ENCODE data around the gene PIK3R6. TPM values are rescaled to one million over a fixed set of nuclear protein-coding genes. Genes with fewer than 3 reads are reported as not detected.

Gene PIK3R6
- polyA plus RNA-seq, 1 experiment = not detected

DNA sequence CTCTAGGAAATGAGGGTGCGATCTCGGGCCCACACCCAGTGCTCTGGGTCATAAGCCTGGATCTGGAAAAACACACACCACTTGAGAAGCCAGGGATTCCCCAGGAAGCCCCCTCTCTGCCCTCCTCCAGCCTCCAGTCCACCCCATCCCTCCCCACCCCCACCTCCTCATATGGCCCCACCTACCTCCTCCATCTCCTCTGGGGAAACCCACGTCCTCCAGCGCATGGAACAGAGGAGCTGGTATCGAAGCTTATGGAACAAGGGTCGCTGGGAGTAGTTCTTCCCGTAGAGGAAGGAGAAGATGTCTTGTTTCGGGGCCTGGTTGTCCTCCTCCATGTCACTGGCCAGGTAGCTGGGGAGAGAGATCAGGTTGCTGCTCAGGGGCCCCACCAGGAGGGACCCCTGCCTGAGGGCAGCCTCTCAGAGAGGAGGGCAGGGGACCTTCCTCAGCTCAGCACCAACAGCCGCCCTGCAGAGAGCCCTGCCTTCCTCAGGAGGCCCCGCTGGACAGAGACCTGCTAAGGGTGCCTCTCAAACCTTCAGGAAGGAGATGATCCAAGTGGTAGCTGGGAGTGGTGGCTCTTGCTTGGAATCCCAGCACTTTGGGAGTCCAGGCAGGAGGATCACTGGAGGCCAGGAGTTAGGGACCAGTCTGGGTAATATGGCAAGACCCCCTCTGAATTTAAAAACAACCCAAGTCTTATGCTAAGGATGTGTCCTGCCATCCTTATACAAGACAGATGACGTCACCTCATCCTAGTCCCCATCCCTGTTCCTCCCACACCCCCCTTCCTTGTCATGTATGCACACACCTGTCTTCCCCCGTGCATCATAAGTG is 114.1 kb downstream of the PIK3R6 start:
- DNase-seq (ENCODE audit: low read depth, low spot score) = no peak
- no peak overlapping the region for H3K27ac ChIP-seq (ENCODE audit: low read depth, low read length)
- H3K4me3 ChIP-seq (ENCODE audit: low read depth, low read length) = no peak overlapping the region
- ChIA-PET CTCF (interaction anchor here (0.6 to 1.5 kb wide), 3 partner anchors 24 to 43 kb away, joined by 4 to 6 read pairs (median 4); no protein-coding TSS in a partner anchor), POLR2A (no interaction called here)
- TF ChIP-seq, protein P1, sequence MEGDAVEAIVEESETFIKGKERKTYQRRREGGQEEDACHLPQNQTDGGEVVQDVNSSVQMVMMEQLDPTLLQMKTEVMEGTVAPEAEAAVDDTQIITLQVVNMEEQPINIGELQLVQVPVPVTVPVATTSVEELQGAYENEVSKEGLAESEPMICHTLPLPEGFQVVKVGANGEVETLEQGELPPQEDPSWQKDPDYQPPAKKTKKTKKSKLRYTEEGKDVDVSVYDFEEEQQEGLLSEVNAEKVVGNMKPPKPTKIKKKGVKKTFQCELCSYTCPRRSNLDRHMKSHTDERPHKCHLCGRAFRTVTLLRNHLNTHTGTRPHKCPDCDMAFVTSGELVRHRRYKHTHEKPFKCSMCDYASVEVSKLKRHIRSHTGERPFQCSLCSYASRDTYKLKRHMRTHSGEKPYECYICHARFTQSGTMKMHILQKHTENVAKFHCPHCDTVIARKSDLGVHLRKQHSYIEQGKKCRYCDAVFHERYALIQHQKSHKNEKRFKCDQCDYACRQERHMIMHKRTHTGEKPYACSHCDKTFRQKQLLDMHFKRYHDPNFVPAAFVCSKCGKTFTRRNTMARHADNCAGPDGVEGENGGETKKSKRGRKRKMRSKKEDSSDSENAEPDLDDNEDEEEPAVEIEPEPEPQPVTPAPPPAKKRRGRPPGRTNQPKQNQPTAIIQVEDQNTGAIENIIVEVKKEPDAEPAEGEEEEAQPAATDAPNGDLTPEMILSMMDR (IDR thresholded peaks at IDR 0.05; ENCODE audit: low read depth, low read length) = no peak
- peaks cover 17% of the 10 kb centered on the region for H3K27me3 ChIP-seq (ENCODE audit: control insufficient read depth, insufficient read depth, low read length)
- H3K9me3 ChIP-seq (ENCODE audit: control insufficient read depth, insufficient read depth, low read length) = no peaks in the 10 kb centered on the region

Other genes starting within 250 kb of the PIK3R6 start
- gene MYH10, start 236.9 kb downstream of the PIK3R6 start, polyA plus RNA-seq (2011; rRNA removed) = 98.4 and 103 TPM in 2 replicates
- not detected in 2 replicates for gene CCDC42, start 122.8 kb downstream of the PIK3R6 start, polyA plus RNA-seq (2011; rRNA removed)
- not detected in 2 replicates for gene SPDYE4, start 109.1 kb downstream of the PIK3R6 start, polyA plus RNA-seq (2011; rRNA removed)
- not detected in 2 replicates for gene MFSD6L, start 68.3 kb downstream of the PIK3R6 start, polyA plus RNA-seq (2011; rRNA removed)
- not detected in 2 replicates for gene PIK3R5, start 98.0 kb upstream of the PIK3R6 start, polyA plus RNA-seq (2011; rRNA removed)
- gene NTN1, start 153.8 kb upstream of the PIK3R6 start, polyA plus RNA-seq (2011; rRNA removed) = 0.05 and 0.16 TPM in 2 replicates

Measured in AG04450 (cell line).